K562 (cell line): ENCODE results near the gene SHANK1. TPM values are rescaled to one million over a fixed set of nuclear protein-coding genes. Genes with fewer than 3 reads are reported as not detected.

ENCODE experiments used
- CEBPG ChIP-seq, 3 experiments: fragments of 200-800 bp in 1 of 3; sonication (Bioruptor generic) in 1 of 3; sonication (generic) in 1 of 3; formaldehyde crosslinking in 1 of 3; IDR thresholded peaks in 2 of 3; conservative IDR thresholded peaks in 1 of 3; 2 replicates each; pipeline versions ENCODE4 v1.6.1 to v1.8.0; 2016 to 2022; ENCODE audit warnings: missing compliant biosample characterization in 2 of 3, missing genetic modification characterization in 2 of 3, mild to moderate bottlenecking in 1 of 3, missing genetic modification reagents in 1 of 3
- KLF16 ChIP-seq: IDR thresholded peaks from 2 replicates; pipeline ENCODE4 v1.6.1; 2016; ENCODE audit warnings: antibody characterized with exemption
- MEIS2 ChIP-seq: fragments of 450-650 bp; IDR thresholded peaks from 2 replicates; pipeline ENCODE4 v1.6.1; 2014; ENCODE audit warnings: mild to moderate bottlenecking; ENCODE audit not compliant: partially characterized antibody
- NFXL1 ChIP-seq: fragments of 450-650 bp; formaldehyde crosslinking; IDR thresholded peaks from 2 replicates; pipeline ENCODE4 v1.4.0; 2021; ENCODE audit warnings: mild to moderate bottlenecking
- PBX2 ChIP-seq, 2 experiments: IDR thresholded peaks in 1 of 2; conservative IDR thresholded peaks in 1 of 2; 2 replicates each; pipeline ENCODE4 v1.6.1; 2016; ENCODE audit warnings: low read depth in 2 of 2, mild to moderate bottlenecking in 1 of 2, missing compliant biosample characterization in 1 of 2, missing genetic modification characterization in 1 of 2, moderate library complexity in 1 of 2
- RBM22 ChIP-seq: fragments of 200-400 bp; formaldehyde crosslinking; IDR thresholded peaks from 2 replicates; pipeline ENCODE4 v1.6.1; 2018; ENCODE audit warnings: low read length, low read depth; ENCODE audit not compliant: poor library complexity, severe bottlenecking
- RBM25 ChIP-seq: fragments of 200-400 bp; formaldehyde crosslinking; IDR thresholded peaks from 2 replicates; pipeline ENCODE4 v1.6.1; 2018; ENCODE audit warnings: low read length, low read depth, moderate library complexity; ENCODE audit not compliant: severe bottlenecking
- REST ChIP-seq, 2 experiments: fragments of 450-650 bp; formaldehyde crosslinking in 1 of 2; IDR thresholded peaks; 2 replicates each; pipeline versions ENCODE4 v1.4.0 to v1.6.1; 2014 to 2020; ENCODE audit warnings: mild to moderate bottlenecking in 2 of 2, borderline replicate concordance in 1 of 2, low read depth in 1 of 2
- SFPQ ChIP-seq: fragments of 200-400 bp; formaldehyde crosslinking; IDR thresholded peaks from 2 replicates; pipeline ENCODE4 v1.6.1; 2017; ENCODE audit warnings: mild to moderate bottlenecking, low read depth, low read length, moderate library complexity
- SMAD1 ChIP-seq: fragments of 150-350 bp; IDR thresholded peaks from 2 replicates; pipeline ENCODE4 v1.6.1; 2014; ENCODE audit warnings: low read length, low read depth; ENCODE audit not compliant: partially characterized antibody
- SMAD3 ChIP-seq: fragments of 450-650 bp; formaldehyde crosslinking; conservative IDR thresholded peaks from 2 replicates; pipeline ENCODE4 v1.4.0; 2020; ENCODE audit warnings: mild to moderate bottlenecking
- polyA plus RNA-seq, 8 experiments: library from polyadenylated mRNA; depleted of rRNA in 4 of 8; stranded (reverse) in 5 of 8; unstranded in 3 of 8; fragments of >200 nt; fragmentation: Nextera tagmentation in 2 of 8; fragmentation: Illumina TruSeq in 1 of 8; extraction: Ambion mirVana in 2 of 8; extraction: Trizol in 1 of 8; gene quantifications; 2 replicates each; pipeline versions ENCODE4 v1.2.1 to v1.2.3, GENCODE V29; 2011 to 2014; ENCODE audit warnings: inconsistent platforms in 1 of 8, missing spikeins in 1 of 8
- total RNA-seq, 7 experiments: library from RNA; depleted of rRNA in 6 of 7; stranded (reverse); fragments of >200 nt in 6 of 7; fragmentation: Illumina TruSeq in 2 of 7; extraction: Trizol in 2 of 7; gene quantifications; 2 replicates each; pipeline versions ENCODE4 v1.2.1 to v1.2.3, GENCODE V29; 2011 to 2021; ENCODE audit warnings: low replicate concordance in 1 of 7
- TF ChIP-seq, protein P1 (sequence below): fragments of 450-650 bp; IDR thresholded peaks from 2 replicates; pipeline ENCODE4 v1.6.1; 2016

The SHANK1 gene
- total and polyA plus RNA-seq, 9 of the 15 experiments (the other 6 are each of a cell fraction or from before 2014, with no cell fraction given): 0.33 to 1.3 (median 0.55) TPM; not detected in 2

DNA sequence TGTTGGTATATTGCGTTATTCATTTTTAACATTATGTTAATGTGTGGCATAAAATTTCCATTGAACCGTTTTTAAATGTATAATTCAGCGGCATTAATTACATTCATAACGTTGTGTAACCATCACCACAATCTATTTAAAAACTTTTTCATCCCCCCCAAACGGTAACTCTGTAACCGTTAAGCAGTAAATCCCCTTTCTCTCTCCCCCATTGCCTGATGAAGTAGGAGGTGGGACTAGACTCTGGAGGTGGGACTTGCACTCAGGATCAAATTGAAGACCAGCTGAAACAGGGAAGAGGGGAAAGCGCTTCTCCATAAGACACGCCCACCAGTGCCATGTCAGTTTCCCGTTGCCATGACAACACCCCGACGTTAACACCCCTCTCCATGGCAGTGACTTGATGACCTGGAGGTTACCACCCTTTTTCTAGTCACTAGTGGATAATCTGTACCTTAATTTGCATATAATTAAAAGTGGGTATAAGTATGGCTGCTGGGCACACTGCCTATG, 20.4 kb upstream of the SHANK1 start (continued):
- TF ChIP-seq SFPQ (no peak), SMAD1 (no peak), MEIS2 (peak; percentile 39), RBM22 (no peak), KLF16 (no peak), SMAD3 (CRISPR knock-in tag) (no peak), REST (IDR thresholded peaks at IDR 0.05; ENCODE audit: borderline replicate concordance) (peak; percentile 21; the same call in 1 of the 2 replicates), REST (CRISPR knock-in tag; IDR thresholded peaks at IDR 0.05; ENCODE audit: low read depth) (no peak), RBM25 (no peak), CEBPG (CRISPR knock-in tag; IDR thresholded peaks at IDR 0.05) (no peak), CEBPG (tag; conservative IDR thresholded peaks at IDR 0.05 in 1 of 2, IDR thresholded peaks at IDR 0.05 in 1 of 2) (no peak), PBX2 (CRISPR knock-in tag; IDR thresholded peaks at IDR 0.05; ENCODE audit: low read depth) (0 out of 2 replicates have a peak, but pooled peaks have one; percentile 32), PBX2 (tag; conservative IDR thresholded peaks at IDR 0.05; ENCODE audit: low read depth) (peak; percentile 77), NFXL1 (CRISPR knock-in tag) (no peak)
- TF ChIP-seq, protein P1, sequence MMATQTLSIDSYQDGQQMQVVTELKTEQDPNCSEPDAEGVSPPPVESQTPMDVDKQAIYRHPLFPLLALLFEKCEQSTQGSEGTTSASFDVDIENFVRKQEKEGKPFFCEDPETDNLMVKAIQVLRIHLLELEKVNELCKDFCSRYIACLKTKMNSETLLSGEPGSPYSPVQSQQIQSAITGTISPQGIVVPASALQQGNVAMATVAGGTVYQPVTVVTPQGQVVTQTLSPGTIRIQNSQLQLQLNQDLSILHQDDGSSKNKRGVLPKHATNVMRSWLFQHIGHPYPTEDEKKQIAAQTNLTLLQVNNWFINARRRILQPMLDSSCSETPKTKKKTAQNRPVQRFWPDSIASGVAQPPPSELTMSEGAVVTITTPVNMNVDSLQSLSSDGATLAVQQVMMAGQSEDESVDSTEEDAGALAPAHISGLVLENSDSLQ: peak; percentile 97
